H9 (cell line): ENCODE data around the gene PDE4A. TPM values are rescaled to one million over a fixed set of nuclear protein-coding genes. Genes with fewer than 3 reads are reported as not detected.

Experiments used
- DNase-seq: peaks from one replicate; pipeline ENCODE4 v3.0.0-alpha.2; 2017
- H2AFZ ChIP-seq: one replicate; pipeline ENCODE4 v1.6.1; 2013; ENCODE audit warnings: mild to moderate bottlenecking, low read length, control low read depth, moderate library complexity
- H2AK5ac ChIP-seq: 2 replicates; pipeline ENCODE4 v1.6.1; 2013; ENCODE audit warnings: low read length, control low read depth, mixed read lengths; ENCODE audit not compliant: insufficient read length
- H2BK120ac ChIP-seq: one replicate; pipeline ENCODE4 v1.6.1; 2013; ENCODE audit warnings: low read depth, mild to moderate bottlenecking, low read length, control low read depth, inconsistent platforms; ENCODE audit not compliant: poor library complexity, severe bottlenecking
- H2BK12ac ChIP-seq: 2 replicates; pipeline ENCODE4 v1.6.1; 2013; ENCODE audit warnings: low read length, control low read depth, mixed read lengths, low read depth; ENCODE audit not compliant: insufficient read length
- H2BK15ac ChIP-seq: 2 replicates; pipeline ENCODE4 v1.6.1; 2013; ENCODE audit warnings: low read depth, low read length, control low read depth
- H2BK20ac ChIP-seq: one replicate; pipeline ENCODE4 v1.6.1; 2013; ENCODE audit warnings: low read depth, mild to moderate bottlenecking, low read length, control low read depth, inconsistent platforms; ENCODE audit not compliant: poor library complexity, severe bottlenecking
- H2BK5ac ChIP-seq: 2 replicates; pipeline ENCODE4 v1.6.1; 2013; ENCODE audit warnings: low read length, control low read depth, mixed read lengths; ENCODE audit not compliant: insufficient read length
- H3K14ac ChIP-seq: 2 replicates; pipeline ENCODE4 v1.6.1; 2013; ENCODE audit warnings: low read length, control low read depth; ENCODE audit not compliant: insufficient read depth
- H3K18ac ChIP-seq: 2 replicates; pipeline ENCODE4 v1.6.1; 2013; ENCODE audit warnings: low read depth, mild to moderate bottlenecking, mixed read lengths, low read length, control low read depth; ENCODE audit not compliant: insufficient read length
- H3K23ac ChIP-seq: 2 replicates; pipeline ENCODE4 v1.6.1; 2013; ENCODE audit warnings: low read length, control low read depth, mixed read lengths, low read depth; ENCODE audit not compliant: insufficient read length
- H3K23me2 ChIP-seq: 2 replicates; pipeline ENCODE4 v1.6.1; 2013; ENCODE audit warnings: low read depth, mild to moderate bottlenecking, mixed read lengths, low read length, control low read depth; ENCODE audit not compliant: insufficient read length, poor library complexity, severe bottlenecking
- H3K27ac ChIP-seq: 2 replicates; pipeline ENCODE4 v1.5.1; 2013; ENCODE audit warnings: low read length, control low read depth, mixed read lengths, low read depth; ENCODE audit not compliant: insufficient read length
- H3K27me3 ChIP-seq: 2 replicates; pipeline ENCODE4 v1.6.1; 2013; ENCODE audit warnings: low read length, control low read depth, inconsistent platforms; ENCODE audit not compliant: insufficient read depth
- H3K4ac ChIP-seq: 2 replicates; pipeline ENCODE4 v1.6.1; 2013; ENCODE audit warnings: low read depth, mild to moderate bottlenecking, control low read depth, inconsistent platforms, low read length, moderate library complexity
- H3K4me1 ChIP-seq: 2 replicates; pipeline ENCODE4 v1.6.1; 2013; ENCODE audit warnings: low read length, control low read depth, inconsistent platforms; ENCODE audit not compliant: insufficient read depth
- H3K4me2 ChIP-seq: 2 replicates; pipeline ENCODE4 v1.6.1; 2013; ENCODE audit warnings: low read length, control low read depth, mixed read lengths; ENCODE audit not compliant: insufficient read length, insufficient read depth
- H3K56ac ChIP-seq: 2 replicates; pipeline ENCODE4 v1.6.1; 2013; ENCODE audit warnings: low read depth, mild to moderate bottlenecking, mixed read lengths, low read length, control low read depth; ENCODE audit not compliant: insufficient read length
- H3K79me1 ChIP-seq: 2 replicates; pipeline ENCODE4 v1.6.1; 2013; ENCODE audit warnings: low read depth, mild to moderate bottlenecking, moderate library complexity, low read length, control low read depth, inconsistent platforms; ENCODE audit not compliant: insufficient read depth, poor library complexity, severe bottlenecking
- H3K79me2 ChIP-seq: 2 replicates; pipeline ENCODE4 v1.6.1; 2013; ENCODE audit warnings: low read length, control low read depth, inconsistent platforms; ENCODE audit not compliant: insufficient read depth
- H3K9ac ChIP-seq: 2 replicates; pipeline ENCODE4 v1.6.1; 2013; ENCODE audit warnings: low read length, control low read depth, mixed read lengths; ENCODE audit not compliant: insufficient read length; ENCODE audit errors: extremely low read depth
- H3K9me3 ChIP-seq: one replicate; pipeline ENCODE4 v1.6.1; 2013; ENCODE audit warnings: low read depth, low read length, inconsistent platforms; ENCODE audit not compliant: control insufficient read depth
- H3T11ph ChIP-seq: one replicate; pipeline ENCODE4 v1.6.1; 2013; ENCODE audit warnings: mild to moderate bottlenecking, low read length, control low read depth, inconsistent platforms
- H4K20me1 ChIP-seq: one replicate; pipeline ENCODE4 v1.6.1; 2013; ENCODE audit not compliant: control insufficient read depth, insufficient read length, insufficient read depth
- H4K5ac ChIP-seq: 2 replicates; pipeline ENCODE4 v1.6.1; 2013; ENCODE audit warnings: low read depth, mild to moderate bottlenecking, mixed read lengths, low read length, control low read depth; ENCODE audit not compliant: insufficient read length
- H4K8ac ChIP-seq: replicated peaks from 2 replicates; pipeline ENCODE4 v1.6.1; 2013; ENCODE audit warnings: low read length, control low read depth, mixed read lengths, low read depth; ENCODE audit not compliant: insufficient read length
- H4K91ac ChIP-seq: 2 replicates; pipeline ENCODE4 v1.6.1; 2013; ENCODE audit warnings: low read depth, mild to moderate bottlenecking, moderate library complexity, mixed read lengths, low read length, control low read depth; ENCODE audit not compliant: insufficient read length
- H3K27ac Mint-ChIP-seq, 3 experiments: 2 replicates in 2 of 3; 3 replicates in 1 of 3; pipeline ENCODE4 v1.8.0; 2020 to 2021; ENCODE audit warnings: mixed read lengths in 3 of 3, mild to moderate bottlenecking in 1 of 3, moderate library complexity in 1 of 3
- H3K27me3 Mint-ChIP-seq: 2 replicates; pipeline ENCODE4 v1.8.0; 2021; ENCODE audit warnings: low read depth, mild to moderate bottlenecking, moderate library complexity, mixed read lengths
- H3K36me3 Mint-ChIP-seq, 3 experiments: 2 replicates in 2 of 3; 3 replicates in 1 of 3; pipeline ENCODE4 v1.8.0; 2020 to 2021; ENCODE audit warnings: low read depth in 3 of 3, mixed read lengths in 3 of 3; ENCODE audit not compliant: insufficient read depth in 1 of 3
- H3K4me1 Mint-ChIP-seq, 2 experiments: 2 replicates each; pipeline ENCODE4 v1.8.0; 2020; ENCODE audit warnings: mixed read lengths in 2 of 2
- H3K4me3 Mint-ChIP-seq, 2 experiments: 2 replicates in 1 of 2; 3 replicates in 1 of 2; pipeline ENCODE4 v1.8.0; 2020 to 2021; ENCODE audit warnings: mild to moderate bottlenecking in 2 of 2, mixed read lengths in 2 of 2, moderate library complexity in 1 of 2
- H3K9me3 Mint-ChIP-seq, 2 experiments: 2 replicates in 1 of 2; 3 replicates in 1 of 2; pipeline ENCODE4 v1.8.0; 2020; ENCODE audit warnings: mild to moderate bottlenecking in 2 of 2, mixed read lengths in 2 of 2, moderate library complexity in 1 of 2
- WGBS: extraction: QIAGEN DNeasy Blood & Tissue Kit; methylation state at CpG from one replicate; pipeline ENCODE4 v1.1.7; 2013; ENCODE audit warnings: missing lambda C conversion rate, low lambda C conversion rate, mixed read lengths; ENCODE audit not compliant: insufficient read length; ENCODE audit errors: extremely low coverage; 5-methylcytosine and 5-hydroxymethylcytosine counted together
- total RNA-seq: library from RNA; stranded (reverse); gene quantifications from 2 replicates; pipeline ENCODE4 v1.2.1, GENCODE V29; 2021
- TF ChIP-seq, protein P1 (sequence below): fragments of 200-600 bp; sonication (generic); conservative IDR thresholded peaks from 3 replicates; pipeline ENCODE4 v1.8.0; 2021; ENCODE audit warnings: antibody characterized with exemption, mild to moderate bottlenecking

Gene PDE4A
- total RNA-seq, 1 experiment from 2014 or later, result 8.5 TPM

GRCh38 chr19:10450191-10450852 lies 30.0 kb downstream of the PDE4A start:
- Histone ChIP-seq H2BK12ac (no peak overlapping the region), H2BK5ac (no peak overlapping the region), H3K27ac (no peak overlapping the region), H3K9me3 (no peaks in the 10 kb centered on the region), H3K23ac (no peak overlapping the region), H3K9ac (no peak overlapping the region), H3K27me3 (no peaks in the 10 kb centered on the region), H3K23me2 (no peaks in the 10 kb centered on the region), H4K5ac (no peak overlapping the region), H3K56ac (no peak overlapping the region), H3K18ac (no peak overlapping the region), H3K79me2 (no peaks in the 10 kb centered on the region), H3K4me1 (no peaks in the 10 kb centered on the region), H3K4ac (no peak overlapping the region), H3T11ph (no peak overlapping the region), H2BK15ac (no peak overlapping the region), H4K20me1 (no peaks in the 10 kb centered on the region), H2BK120ac (no peak overlapping the region), H4K8ac (no peak overlapping the region), H2AK5ac (no peak overlapping the region), H4K91ac (no peak overlapping the region), H2BK20ac (no peak overlapping the region), H3K4me2 (no peak overlapping the region), H3K14ac (no peak overlapping the region), H2AFZ (no peak overlapping the region), H3K79me1 (no peaks in the 10 kb centered on the region)
- Mint-ChIP-seq H3K27me3 (peaks cover 7% of the 10 kb centered on the region), H3K4me3 (peak overlapping the region in 1 of 2 experiments; percentile 14; a peak in 1 of 5 replicates), H3K27ac (peak overlapping the region in 1 of 3 experiments; percentile 22; a peak in 1 of 7 replicates), H3K36me3 (no peaks in the 10 kb centered on the region), H3K9me3 (no peaks in the 10 kb centered on the region), H3K4me1 (peaks cover 9 to 34% of the 10 kb centered on the region in 2 experiments)
- WGBS, result no CpG with 5 or more reads among the region's 14 CpGs
- TF ChIP-seq, protein P1, sequence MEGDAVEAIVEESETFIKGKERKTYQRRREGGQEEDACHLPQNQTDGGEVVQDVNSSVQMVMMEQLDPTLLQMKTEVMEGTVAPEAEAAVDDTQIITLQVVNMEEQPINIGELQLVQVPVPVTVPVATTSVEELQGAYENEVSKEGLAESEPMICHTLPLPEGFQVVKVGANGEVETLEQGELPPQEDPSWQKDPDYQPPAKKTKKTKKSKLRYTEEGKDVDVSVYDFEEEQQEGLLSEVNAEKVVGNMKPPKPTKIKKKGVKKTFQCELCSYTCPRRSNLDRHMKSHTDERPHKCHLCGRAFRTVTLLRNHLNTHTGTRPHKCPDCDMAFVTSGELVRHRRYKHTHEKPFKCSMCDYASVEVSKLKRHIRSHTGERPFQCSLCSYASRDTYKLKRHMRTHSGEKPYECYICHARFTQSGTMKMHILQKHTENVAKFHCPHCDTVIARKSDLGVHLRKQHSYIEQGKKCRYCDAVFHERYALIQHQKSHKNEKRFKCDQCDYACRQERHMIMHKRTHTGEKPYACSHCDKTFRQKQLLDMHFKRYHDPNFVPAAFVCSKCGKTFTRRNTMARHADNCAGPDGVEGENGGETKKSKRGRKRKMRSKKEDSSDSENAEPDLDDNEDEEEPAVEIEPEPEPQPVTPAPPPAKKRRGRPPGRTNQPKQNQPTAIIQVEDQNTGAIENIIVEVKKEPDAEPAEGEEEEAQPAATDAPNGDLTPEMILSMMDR, result no peak
- DNase-seq, result no peak
